HG02759 (cell line): Measurements from ENCODE around the gene WDR70.
"Not testable (repeated sequence)": the region's sequence is repeated elsewhere in the genome, so short reads cannot be mapped to it uniquely, and the experiment has no call there.

Experiments used
- ATAC-seq: cut with Tn5 transposase; IDR thresholded peaks from one replicate; pipeline ENCODE4 v1.9.1; 2021; ENCODE audit warnings: mild to moderate bottlenecking, moderate library complexity; ENCODE audit not compliant: unreplicated experiment

Gene WDR70

DNA sequence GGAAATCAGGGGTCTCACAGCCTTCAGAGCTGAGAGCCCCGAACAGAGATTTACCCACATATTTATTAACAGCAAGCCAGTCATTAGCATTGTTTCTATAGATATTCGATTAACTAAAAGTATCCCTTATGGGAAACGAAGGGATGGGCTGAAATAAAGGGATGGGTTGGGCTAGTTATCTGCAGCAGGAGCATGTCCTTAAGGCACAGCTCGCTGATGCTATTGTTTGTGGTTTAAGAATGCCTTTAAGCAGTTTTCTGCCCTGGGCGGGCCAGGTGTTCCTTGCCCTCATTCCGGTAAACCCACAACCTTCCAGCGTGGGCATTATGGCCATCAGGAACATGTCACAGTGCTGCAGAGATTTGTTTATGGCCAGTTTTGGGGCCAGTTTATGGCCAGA, 74.1 kb downstream of the WDR70 start:
- ATAC-seq = not testable (repeated sequence)

GRCh38 chr5:37454402-37455055, 75.4 kb downstream of the WDR70 start:
- ATAC-seq = not testable (repeated sequence)

- ATAC-seq = not testable (repeated sequence)
Observed at GRCh38 chr5:37463191-37464051, 84.3 kb downstream of the WDR70 start.

DNA sequence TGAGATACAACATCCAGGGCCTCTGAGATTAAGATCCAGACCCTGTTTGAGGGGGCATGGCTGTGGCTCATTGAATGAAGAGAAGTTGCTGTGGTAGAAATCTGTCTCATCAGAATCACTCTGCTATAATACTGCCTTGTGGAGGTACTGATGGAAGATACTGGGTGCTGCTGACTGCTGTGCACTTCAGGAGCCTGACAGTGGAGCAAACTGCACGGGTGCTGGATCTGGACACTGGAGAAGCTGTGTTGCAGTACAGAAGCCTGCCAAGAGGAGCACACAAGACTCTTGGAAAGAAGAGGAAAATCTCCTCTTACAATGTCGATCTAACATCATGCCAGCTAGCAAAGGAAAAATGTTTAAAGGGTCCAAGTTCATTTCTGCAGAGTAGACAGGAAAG, 85.5 kb downstream of the WDR70 start:
- ATAC-seq = not testable (repeated sequence)

DNA sequence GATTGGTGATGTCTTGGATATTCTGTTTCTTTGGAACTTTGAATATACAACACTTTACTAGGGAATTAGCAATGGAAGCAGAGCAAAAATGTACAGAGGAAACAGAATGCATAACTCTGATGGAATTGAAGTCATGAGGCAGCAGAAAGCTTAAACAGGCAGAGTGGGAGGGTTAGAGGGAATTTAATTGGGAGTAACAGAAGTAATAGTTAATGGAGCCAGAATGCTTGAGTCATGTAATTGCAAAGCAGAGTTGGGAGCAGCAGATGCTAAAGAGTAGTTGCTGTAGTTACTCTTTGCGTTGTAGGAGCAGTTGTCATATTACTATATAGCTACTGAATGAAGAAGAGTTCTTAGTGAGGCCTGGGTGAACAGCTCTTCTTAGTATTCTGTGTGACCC, 90.3 kb downstream of the WDR70 start:
- not testable (repeated sequence) for ATAC-seq

DNA sequence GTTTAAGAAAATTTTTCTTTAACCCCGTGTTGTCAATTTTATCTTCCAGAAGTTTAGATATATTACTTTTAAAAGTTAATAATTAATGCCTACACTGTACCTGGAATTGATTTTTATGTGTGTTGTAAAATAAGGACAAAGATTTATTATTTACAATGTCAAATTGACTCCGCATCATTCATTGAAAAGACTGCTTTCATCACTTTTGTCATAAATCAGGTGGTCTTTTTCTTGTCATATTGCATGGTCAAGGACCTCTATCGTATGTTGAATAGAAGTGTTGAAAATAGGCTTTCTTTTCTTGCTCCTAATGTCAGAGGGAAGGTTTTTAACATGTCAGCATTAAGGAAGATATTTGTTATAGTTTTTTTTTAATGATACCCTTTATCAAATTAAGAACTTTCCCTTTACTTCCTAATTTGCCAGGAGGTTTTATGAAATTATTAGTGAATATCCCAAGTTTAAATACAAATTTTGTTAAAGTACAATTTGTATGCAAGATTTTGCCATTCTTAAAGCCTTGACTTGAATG, 92.6 kb downstream of the WDR70 start:
- ATAC-seq = no peak

DNA sequence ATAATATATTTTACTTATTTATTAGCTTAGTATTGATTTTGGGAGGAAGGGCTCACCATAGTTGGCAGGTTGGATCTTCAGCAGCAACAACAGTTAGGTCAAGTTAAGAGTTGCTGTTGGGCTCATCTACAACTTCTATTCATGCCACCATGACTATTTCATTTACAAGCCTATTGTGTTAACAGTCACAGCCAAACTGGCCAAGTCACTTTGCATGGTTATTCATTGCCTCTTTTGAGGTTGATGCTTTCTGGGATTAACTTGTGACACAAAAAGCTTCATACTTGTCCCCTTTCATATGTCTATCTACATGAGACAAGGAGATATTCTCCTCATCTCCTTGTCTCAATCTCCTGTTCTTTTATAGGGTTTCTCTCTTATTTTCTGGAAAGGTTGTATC, 98.3 kb downstream of the WDR70 start:
- ATAC-seq = no peak

DNA sequence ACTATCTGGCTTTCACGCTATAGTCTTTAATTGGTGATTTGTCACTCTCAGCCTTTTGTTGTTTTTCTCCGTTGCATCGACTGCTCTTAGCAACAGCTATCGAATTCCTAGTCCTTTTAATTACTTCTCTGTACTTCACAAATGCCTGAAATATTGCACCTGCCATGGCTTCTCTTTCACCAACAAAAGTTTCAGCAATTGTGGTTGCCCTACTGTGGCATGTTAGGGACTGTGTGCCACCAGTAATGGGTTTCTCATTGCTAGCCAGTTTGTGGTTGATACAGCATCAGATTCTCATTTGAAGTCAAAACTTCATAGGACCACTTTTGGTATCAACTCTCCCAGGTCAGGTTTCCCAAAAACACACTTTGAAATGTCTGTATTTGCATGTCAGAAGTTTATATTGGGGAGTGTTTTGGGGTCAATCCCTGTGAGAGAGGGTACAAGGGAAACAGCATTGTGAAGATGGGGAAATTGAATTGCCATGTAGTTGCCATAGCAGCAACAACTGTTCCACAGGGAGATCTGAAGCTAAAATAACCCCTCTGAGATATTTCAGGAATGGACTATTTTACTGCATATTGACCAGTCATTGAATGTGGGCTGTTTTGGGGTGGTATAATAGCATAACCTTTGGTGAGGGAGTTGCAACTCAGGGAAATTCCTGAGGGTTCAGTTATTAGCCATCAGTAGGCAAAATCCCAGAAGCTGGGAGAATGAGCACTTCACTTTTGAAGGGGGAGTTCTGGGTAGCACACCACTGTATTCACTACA, 99.2 kb downstream of the WDR70 start:
- no peak for ATAC-seq

- ATAC-seq = not testable (repeated sequence)
Observed at GRCh38 chr5:37481395-37481794, 102.3 kb downstream of the WDR70 start.

- no peak for ATAC-seq
Observed at GRCh38 chr5:37490120-37490810, 111.1 kb downstream of the WDR70 start.

DNA sequence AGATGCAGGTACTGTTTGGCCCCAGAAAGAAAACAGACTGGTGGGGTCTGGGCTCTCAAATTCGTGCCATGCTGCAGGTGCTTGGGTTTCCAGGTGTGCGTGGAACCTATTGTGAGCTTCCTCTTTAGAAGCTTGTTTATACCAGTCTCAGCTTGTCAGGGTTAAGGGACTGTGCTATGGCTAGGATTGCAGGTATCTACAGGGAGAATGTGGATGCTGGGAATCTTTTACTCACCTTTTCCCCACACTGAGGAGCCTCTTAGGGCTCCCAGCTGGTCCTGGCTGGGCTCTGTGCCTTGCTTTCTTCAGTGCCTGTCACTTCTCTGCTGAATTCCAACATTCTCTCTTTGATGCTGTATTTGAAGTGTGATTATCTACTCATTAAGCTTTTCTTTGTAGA, 111.8 kb downstream of the WDR70 start:
- no peak for ATAC-seq

DNA sequence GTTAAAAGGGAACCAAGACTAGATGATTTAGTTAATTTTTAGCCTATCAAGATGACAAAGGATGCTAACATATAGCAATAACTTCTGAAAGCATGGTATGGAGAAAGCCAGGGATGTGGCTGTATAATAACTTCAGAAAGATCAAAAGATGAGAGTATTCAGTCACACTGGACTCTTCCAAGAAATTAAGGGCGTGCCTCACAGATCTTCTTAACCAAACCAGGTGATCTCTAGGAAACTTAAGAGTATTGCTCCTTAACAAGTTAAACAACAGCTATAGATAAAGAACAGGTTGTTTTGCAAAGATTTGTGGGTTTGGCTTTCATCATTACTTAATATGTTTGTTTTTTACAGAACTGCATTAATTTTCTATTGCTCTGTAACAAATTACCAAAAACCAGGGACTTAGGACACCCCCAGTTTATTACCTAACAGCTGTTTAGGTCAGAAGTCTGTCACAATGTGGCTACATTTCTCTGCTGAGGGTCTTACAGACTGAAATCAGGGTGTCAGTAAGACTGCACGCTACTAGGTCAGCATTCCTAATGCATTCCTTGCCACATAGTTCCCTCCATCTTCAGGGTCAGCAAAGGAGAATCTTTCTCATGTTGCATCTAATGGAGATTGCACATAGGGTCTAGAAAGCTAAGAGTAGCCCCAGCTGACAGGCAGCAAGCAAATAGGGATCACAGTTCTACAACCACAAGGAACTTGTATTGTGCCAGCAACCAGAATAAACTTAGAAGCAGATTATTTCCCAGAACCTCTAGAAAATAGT, 113.8 kb downstream of the WDR70 start:
- ATAC-seq = no peak

DNA sequence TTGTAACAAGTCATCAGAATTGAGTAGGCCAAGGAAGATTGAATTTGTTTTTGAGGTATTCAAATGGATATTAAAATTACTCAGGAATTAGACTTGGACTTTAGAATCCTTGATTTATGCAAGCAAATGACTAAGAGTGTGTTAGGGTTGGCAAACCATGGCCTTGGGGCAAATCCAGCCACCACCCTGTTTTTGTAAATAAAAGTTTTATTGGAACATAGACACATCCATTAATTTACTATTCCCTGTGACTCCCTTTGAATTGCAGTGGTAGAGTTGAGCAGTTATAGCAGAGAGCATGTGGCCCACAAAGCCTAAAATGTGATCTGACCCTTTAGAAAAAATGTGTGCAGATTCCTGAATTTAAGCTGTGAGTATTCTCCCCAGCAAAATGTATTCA, 115.6 kb downstream of the WDR70 start:
- no peak for ATAC-seq

DNA sequence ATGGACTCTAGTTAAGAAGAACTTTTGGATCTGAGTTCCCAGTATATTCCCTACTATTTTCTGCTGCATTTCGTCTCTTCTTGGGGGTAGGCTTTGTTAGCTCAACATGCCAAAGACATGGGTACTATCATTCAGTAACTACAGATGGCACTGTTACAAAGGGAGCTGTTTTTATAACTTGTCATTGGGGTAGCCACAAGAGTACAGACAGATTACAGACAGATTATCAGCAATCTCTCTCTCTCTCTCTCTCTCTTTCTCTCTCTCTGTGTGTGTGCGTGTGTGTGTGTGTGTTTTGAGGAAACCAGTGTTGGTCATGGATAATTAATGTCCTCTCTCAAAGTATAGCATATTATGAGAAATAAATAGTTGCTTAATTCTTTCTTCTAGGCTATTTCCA, 116.1 kb downstream of the WDR70 start:
- no peak for ATAC-seq

DNA sequence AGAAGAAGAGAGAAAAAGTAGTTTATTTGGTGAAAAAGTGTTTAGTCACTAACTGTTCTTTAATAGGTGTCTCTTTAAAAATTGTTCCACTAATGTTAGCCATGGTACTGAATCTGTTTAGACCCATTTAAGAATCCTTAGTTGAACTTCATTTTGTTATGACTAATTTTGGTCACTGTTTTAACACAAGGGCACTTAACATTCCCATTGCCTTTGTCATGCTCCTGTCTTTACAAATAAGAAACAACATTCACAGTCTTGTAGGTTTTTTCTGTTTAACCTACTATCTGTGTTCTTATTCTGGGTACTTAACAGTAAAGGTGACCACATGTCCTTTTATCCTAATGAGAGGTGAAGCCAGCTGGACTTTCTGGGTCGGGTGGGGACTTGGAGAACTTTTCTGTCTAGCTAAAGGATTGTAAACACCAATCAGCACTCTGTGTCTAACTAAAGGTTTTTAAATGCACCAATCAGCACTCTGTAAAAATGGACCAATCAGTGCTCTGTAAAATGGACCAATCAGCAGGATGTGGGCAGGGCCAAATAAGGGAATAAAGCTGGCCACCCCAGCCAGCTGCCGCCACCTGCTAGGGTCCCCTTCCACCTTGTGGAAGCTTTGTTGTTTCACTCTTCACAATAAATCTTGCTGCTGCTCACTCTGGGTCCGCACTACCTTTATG, 116.7 kb downstream of the WDR70 start:
- no peak for ATAC-seq

DNA sequence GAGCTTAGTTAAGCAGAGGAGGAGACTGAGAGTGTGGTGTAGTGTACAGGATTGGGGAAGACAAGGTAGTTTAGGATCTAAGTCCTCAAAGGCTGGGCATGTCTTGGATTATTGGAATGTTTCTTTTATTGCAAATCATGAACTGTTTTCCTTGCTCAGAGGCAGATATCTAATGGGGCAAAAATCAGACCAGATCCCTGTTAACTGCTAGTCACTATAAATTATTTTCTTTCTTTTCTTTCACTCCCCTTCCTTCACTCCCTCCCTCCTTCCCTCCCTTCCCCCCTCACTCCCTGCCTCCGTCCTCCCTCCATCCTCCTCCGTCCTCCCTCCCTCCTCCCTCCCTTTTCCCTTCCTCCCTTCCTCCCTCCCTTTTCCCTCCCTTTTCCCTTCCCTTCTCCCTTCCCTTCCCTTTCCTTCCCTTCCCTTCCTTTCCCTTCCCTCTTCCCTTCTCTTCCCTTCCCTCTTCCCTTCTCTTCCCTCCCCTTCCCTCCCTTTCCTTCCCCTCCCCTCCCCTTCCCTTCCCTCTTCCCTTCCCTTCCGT, 117.9 kb downstream of the WDR70 start:
- ATAC-seq = no peak

DNA sequence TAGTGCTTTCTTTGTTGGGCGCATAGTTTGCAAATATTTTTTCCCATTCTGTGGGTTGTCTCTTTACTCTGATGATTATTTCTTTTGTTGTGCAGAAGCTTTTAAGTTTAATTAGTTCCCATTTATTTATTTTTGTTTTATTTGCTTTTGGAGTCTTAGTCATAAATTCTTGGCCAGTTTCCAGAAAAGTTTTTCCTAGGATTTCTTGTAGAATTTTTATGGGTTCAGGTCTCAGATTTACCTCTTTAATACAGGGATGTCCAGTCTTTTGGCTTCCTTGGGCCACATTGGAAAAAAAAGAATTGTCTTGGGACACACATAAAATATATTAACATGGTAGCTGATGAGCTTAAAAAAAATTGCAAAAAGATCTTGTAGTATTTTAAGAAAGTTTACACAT, 122.0 kb downstream of the WDR70 start:
- ATAC-seq = no peak

DNA sequence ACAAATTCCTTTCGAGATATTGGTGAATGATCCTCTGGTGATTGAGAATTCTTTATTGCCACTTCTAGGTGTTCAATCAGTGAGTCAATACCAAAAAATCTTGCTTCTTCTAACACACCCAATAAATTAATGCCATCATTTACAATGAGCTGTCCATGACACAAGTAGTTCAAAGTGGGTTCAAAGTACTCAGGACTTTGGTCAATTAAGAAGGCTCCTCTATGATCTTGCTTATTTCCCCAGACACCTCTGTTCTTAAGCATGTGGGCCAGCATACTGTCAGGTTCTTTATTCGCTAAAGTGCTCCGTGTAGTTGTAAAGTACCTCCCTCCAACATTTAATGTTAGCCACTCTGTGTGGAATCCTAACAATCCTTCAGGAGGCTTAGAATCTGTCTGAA, 127.1 kb downstream of the WDR70 start:
- no peak for ATAC-seq

- no peak for ATAC-seq
Observed at GRCh38 chr5:37506722-37507121, 127.6 kb downstream of the WDR70 start.
